ENCODE data around the gene MAEL.

DNA sequence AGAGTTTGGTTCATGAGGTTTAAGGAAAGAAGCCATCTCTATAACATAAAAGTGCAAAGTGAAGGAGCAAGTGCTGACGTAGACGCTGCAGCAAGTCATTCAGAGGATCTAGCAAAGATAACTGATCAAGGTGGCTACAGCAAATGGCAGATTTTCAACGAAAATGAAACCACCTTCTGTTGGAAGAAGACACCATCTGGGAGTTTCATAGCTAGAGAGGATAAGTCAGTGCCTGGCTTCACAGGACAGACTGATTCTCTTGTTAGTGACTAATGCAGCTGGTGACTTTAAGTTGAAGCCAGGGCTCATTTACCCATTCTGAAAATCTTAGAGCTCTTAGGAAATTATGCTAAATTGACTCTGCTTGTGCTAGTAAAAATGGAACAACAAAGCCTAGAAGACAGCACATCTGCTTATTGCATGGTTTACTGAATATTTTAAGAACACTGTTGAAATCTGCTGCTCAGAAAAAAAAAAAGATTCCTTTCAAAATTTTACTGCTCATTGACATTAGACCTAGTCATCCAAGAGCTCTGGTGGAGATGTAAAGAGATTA lies 10.5 kb downstream of the MAEL start:
- TF ChIP-seq, protein P1, sequence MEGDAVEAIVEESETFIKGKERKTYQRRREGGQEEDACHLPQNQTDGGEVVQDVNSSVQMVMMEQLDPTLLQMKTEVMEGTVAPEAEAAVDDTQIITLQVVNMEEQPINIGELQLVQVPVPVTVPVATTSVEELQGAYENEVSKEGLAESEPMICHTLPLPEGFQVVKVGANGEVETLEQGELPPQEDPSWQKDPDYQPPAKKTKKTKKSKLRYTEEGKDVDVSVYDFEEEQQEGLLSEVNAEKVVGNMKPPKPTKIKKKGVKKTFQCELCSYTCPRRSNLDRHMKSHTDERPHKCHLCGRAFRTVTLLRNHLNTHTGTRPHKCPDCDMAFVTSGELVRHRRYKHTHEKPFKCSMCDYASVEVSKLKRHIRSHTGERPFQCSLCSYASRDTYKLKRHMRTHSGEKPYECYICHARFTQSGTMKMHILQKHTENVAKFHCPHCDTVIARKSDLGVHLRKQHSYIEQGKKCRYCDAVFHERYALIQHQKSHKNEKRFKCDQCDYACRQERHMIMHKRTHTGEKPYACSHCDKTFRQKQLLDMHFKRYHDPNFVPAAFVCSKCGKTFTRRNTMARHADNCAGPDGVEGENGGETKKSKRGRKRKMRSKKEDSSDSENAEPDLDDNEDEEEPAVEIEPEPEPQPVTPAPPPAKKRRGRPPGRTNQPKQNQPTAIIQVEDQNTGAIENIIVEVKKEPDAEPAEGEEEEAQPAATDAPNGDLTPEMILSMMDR (IDR thresholded peaks at IDR 0.05), result no peak
- TF ChIP-seq ZFX (IDR thresholded peaks at IDR 0.05; ENCODE audit: borderline replicate concordance), result no peak
